ENCODE results near the gene POFUT1. TPM values are rescaled to one million over a fixed set of nuclear protein-coding genes. Genes with fewer than 3 reads are reported as not detected.

POFUT1 gene
- total and polyA plus RNA-seq, 2 of the 8 experiments (the other 6 are each of a cell fraction or from before 2014, with no cell fraction given) = 19.4 to 24.4 TPM

DNA sequence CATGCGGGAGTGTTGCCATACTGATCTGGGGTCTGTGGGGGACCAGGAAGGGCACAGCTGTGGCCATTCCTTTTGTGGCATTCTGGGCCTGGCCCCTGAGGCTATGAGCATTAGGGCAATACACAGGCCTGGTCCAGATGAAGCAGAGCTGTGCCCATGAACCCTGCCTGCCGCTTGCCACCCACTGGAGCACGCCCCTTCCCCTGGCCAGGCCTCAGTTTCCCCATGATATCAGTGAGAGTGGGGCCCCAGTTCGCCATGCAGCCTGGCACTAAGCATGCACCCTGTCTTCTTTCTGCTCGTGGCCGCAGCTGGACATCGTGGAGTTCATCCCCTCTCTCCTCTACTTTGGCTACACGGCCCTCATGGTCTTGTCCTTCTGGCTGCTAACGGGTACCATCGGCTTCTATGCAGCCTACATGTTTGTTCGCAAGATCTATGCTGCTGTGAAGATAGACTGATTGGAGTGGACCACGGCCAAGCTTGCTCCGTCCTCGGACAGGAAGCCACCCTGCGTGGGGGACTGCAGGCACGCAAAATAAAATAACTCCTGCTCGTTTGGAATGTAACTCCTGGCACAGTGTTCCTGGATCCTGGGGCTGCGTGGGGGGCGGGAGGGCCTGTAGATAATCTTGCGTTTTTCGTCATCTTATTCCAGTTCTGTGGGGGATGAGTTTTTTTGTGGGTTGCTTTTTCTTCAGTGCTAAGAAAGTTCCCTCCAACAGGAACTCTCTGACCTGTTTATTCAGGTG, 42.5 kb upstream of the POFUT1 start:
- H3K9ac ChIP-seq (replicated peaks in 1 of 4; ENCODE audit: extremely low read depth in 1 of 4, low read depth in 3 of 4, low read length in 3 of 4) = no peak overlapping the region
- no peak for TF ChIP-seq ASH2L (IDR thresholded peaks at IDR 0.05; ENCODE audit: low read length)
- TF ChIP-seq ZNF274 (IDR thresholded peaks at IDR 0.05; ENCODE audit: borderline replicate concordance, extremely low read depth, low read length) = no peak
- WGBS, 2 experiments (ENCODE audit: extremely low coverage in 1 of 2, insufficient coverage in 1 of 2, insufficient read length in 1 of 2, insufficient replicate concordance in 2 of 2, low coverage in 1 of 2, low lambda C conversion rate in 2 of 2, missing lambda C conversion rate in 1 of 2) = 93% methylated on average over 21 of the region's 21 CpGs; no CpG with 5 or more reads in 1 of the 2 experiments
- no peaks in the 10 kb centered on the region for H3K23me2 ChIP-seq (ENCODE audit: low read depth, low read length)
- no peak overlapping the region for H3K4ac ChIP-seq (replicated peaks; ENCODE audit: insufficient read length, low read depth, low read length)
- H2AK5ac ChIP-seq (ENCODE audit: low read depth, low read length) = no peak overlapping the region
- FAIRE-seq = no peak
- H3K14ac ChIP-seq (ENCODE audit: insufficient read length) = no peak overlapping the region
- no peaks in the 10 kb centered on the region for H3K9me3 ChIP-seq (ENCODE audit: insufficient read depth in 2 of 2, low read depth in 1 of 2, low read length in 1 of 2)
- H3K36me3 ChIP-seq (ENCODE audit: control insufficient read depth in 2 of 4, insufficient read depth in 4 of 4, low read length in 3 of 4) = peaks cover 17 to 37% (median 33%) of the 10 kb centered on the region in 4 experiments
- no peaks in the 10 kb centered on the region for H3K79me1 ChIP-seq (ENCODE audit: low read depth, low read length)
- H3K27me3 ChIP-seq (replicated peaks in 1 of 4; ENCODE audit: control insufficient read depth in 3 of 4, extremely low read depth in 1 of 4, insufficient read depth in 3 of 4, low read length in 3 of 4) = no peaks in the 10 kb centered on the region
- H2BK20ac ChIP-seq (ENCODE audit: low read length) = no peak overlapping the region
- H2BK5ac ChIP-seq (ENCODE audit: low read depth, low read length) = no peak overlapping the region
- H2BK15ac ChIP-seq (ENCODE audit: low read length) = no peak overlapping the region
- CTCF ChIA-PET (ENCODE audit: partially characterized antibody) = interaction anchor here (0.5 kb wide), 1 partner anchor 433 kb away, joined by 3 read pairs; no protein-coding TSS in a partner anchor
- H4K91ac ChIP-seq (replicated peaks; ENCODE audit: insufficient read length, low read length) = no peak overlapping the region
- no peak overlapping the region for H4K5ac ChIP-seq (ENCODE audit: insufficient read length, low read depth, low read length)
- no peak overlapping the region for H3K4me3 ChIP-seq (ENCODE audit: extremely low read depth in 1 of 4, insufficient read depth in 2 of 4, low read depth in 3 of 4, low read length in 4 of 4)
- peaks cover 0 to 7% (median 3%) of the 10 kb centered on the region in 4 experiments; a peak in 3 of 7 replicates for H3K4me1 ChIP-seq (replicated peaks in 1 of 4; ENCODE audit: control insufficient read depth in 3 of 4, insufficient read depth in 4 of 4, low read length in 3 of 4)
- no peak overlapping the region for H2BK120ac ChIP-seq (replicated peaks; ENCODE audit: low read depth, low read length)
- no peak overlapping the region for H3K23ac ChIP-seq (ENCODE audit: insufficient read length)
- no peak overlapping the region for H3K4me2 ChIP-seq (ENCODE audit: insufficient read depth in 1 of 2, low read depth in 2 of 2, low read length in 2 of 2)
- H3K27ac ChIP-seq (ENCODE audit: low read depth, low read length) = no peak overlapping the region
- H3K56ac ChIP-seq (replicated peaks; ENCODE audit: insufficient read length, low read depth, low read length) = no peak overlapping the region
- no peaks in the 10 kb centered on the region for H3K79me2 ChIP-seq (ENCODE audit: control insufficient read depth in 1 of 2, insufficient read depth in 2 of 2, low read length in 2 of 2)
- DNase-seq (ENCODE audit: low read depth in 1 of 2, low spot score in 2 of 2) = no peak
- H2AFZ ChIP-seq (ENCODE audit: low read length) = no peak overlapping the region
- POLR2A ChIA-PET (ENCODE audit: partially characterized antibody) = no interaction called here
- no peak overlapping the region for H4K8ac ChIP-seq (ENCODE audit: extremely low read depth, insufficient read depth, low read length)
- H2BK12ac ChIP-seq (ENCODE audit: low read depth, low read length) = no peak overlapping the region
- no peak overlapping the region for H3K18ac ChIP-seq (ENCODE audit: extremely low read depth, low read length)
- H4K20me1 ChIP-seq (replicated peaks in 1 of 2; ENCODE audit: control insufficient read depth in 1 of 2, insufficient read depth in 2 of 2, low read length in 2 of 2) = peaks cover 3 to 4% of the 10 kb centered on the region in 2 experiments
